ENCODE data around the gene DAGLA.

DNA sequence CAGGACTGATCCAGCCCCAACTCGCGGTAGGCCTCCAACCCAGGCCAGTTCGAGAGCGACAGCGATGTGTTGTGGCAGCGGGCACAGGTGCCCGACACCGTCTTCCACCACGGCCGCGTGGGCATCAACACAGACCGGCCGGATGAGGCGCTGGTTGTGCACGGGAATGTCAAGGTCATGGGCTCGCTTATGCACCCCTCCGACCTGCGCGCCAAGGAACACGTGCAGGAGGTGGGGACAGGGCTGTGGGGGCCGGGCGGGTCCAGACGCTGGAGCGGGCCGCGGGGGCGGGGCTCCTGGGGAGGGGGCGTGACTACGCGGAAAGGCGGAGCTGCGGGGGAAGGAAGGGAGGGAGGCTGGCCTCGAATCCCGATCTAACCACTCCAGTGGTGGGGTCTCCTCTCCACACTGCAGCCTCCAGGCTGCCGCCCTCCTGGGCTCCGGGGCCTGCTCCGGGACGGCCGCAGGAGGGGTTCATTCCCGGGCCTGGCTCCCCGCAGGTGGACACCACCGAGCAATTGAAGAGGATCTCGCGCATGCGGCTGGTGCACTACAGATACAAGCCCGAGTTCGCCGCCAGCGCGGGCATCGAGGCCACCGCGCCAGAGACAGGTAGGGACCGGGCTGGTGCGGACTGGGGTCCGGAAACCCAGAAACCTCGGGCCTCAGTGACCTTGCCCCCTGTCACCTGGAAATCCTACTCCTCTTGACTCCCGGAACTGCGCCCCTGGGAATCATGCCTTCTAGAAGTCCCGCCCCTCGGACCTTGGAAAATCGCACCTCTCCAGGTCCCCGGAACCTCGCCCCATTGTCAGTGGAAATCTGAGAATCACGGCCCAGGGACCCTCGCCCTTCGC lies 97.3 kb downstream of the DAGLA start:
- TF ChIP-seq EZH2 (IDR thresholded peaks at IDR 0.05; ENCODE audit: low read depth), result no peak
- TF ChIP-seq, protein P1, sequence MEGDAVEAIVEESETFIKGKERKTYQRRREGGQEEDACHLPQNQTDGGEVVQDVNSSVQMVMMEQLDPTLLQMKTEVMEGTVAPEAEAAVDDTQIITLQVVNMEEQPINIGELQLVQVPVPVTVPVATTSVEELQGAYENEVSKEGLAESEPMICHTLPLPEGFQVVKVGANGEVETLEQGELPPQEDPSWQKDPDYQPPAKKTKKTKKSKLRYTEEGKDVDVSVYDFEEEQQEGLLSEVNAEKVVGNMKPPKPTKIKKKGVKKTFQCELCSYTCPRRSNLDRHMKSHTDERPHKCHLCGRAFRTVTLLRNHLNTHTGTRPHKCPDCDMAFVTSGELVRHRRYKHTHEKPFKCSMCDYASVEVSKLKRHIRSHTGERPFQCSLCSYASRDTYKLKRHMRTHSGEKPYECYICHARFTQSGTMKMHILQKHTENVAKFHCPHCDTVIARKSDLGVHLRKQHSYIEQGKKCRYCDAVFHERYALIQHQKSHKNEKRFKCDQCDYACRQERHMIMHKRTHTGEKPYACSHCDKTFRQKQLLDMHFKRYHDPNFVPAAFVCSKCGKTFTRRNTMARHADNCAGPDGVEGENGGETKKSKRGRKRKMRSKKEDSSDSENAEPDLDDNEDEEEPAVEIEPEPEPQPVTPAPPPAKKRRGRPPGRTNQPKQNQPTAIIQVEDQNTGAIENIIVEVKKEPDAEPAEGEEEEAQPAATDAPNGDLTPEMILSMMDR (conservative IDR thresholded peaks at IDR 0.05), result no peak

Measured in PC-9 (cell line).